Measurements from ENCODE around the gene SIL1.
"Not testable (repeated sequence)": the region's sequence is repeated elsewhere in the genome, so short reads cannot be mapped to it uniquely, and the experiment has no call there.

The SIL1 gene

GRCh38 chr5:139197710-139198669 lies at the start of gene SIL1:
Gene SIL1, minus strand, starts transcription at chr5:139198368. Its CDS starts 70,525 bp downstream, at chr5:139127843.
- peak; percentile 98 for DNase-seq

- DNase-seq = no peak
These were observed 48.2 kb upstream of the SIL1 start for GRCh38 chr5:139246394-139246793.

- DNase-seq = no peak
These were observed 47.6 kb upstream of the SIL1 start for GRCh38 chr5:139245637-139246339.

- DNase-seq = no peak
These were observed 45.3 kb upstream of the SIL1 start for GRCh38 chr5:139243425-139243970.

- no peak for DNase-seq
These were observed 43.0 kb upstream of the SIL1 start for GRCh38 chr5:139241139-139241538.

- no peak for DNase-seq
These were observed 38.3 kb upstream of the SIL1 start for GRCh38 chr5:139236479-139236878.

GRCh38 chr5:139232147-139232724 lies 34.1 kb upstream of the SIL1 start:
- peak; percentile 96 for DNase-seq

GRCh38 chr5:139228201-139228803 lies 30.1 kb upstream of the SIL1 start:
- DNase-seq = no peak

GRCh38 chr5:139226131-139226530 lies 28.0 kb upstream of the SIL1 start:
- DNase-seq = no peak

GRCh38 chr5:139223481-139223880 lies 25.3 kb upstream of the SIL1 start:
- no peak for DNase-seq

- DNase-seq = peak; percentile 96
These were observed 24.2 kb upstream of the SIL1 start for GRCh38 chr5:139222346-139222745.

- DNase-seq = not testable (repeated sequence)
These were observed 19.9 kb upstream of the SIL1 start for GRCh38 chr5:139218038-139218437.

GRCh38 chr5:139215107-139215975 lies 17.2 kb upstream of the SIL1 start:
- peak; percentile 100 for DNase-seq

- no peak for DNase-seq
These were observed 16.5 kb upstream of the SIL1 start for GRCh38 chr5:139214646-139215045.

GRCh38 chr5:139212906-139213305 lies 14.7 kb upstream of the SIL1 start:
- DNase-seq = peak; percentile 93

- no peak for DNase-seq
These were observed 14.3 kb upstream of the SIL1 start for GRCh38 chr5:139212486-139212885.

GRCh38 chr5:139210585-139210984 lies 12.4 kb upstream of the SIL1 start:
- DNase-seq = no peak

GRCh38 chr5:139207297-139208000 lies 9.3 kb upstream of the SIL1 start:
- DNase-seq = no peak

GRCh38 chr5:139205586-139205985 lies 7.4 kb upstream of the SIL1 start:
- DNase-seq = no peak

- no peak for DNase-seq
These were observed 7.0 kb upstream of the SIL1 start for GRCh38 chr5:139205124-139205523.

GRCh38 chr5:139204196-139204595 lies 6.0 kb upstream of the SIL1 start:
- no peak for DNase-seq

Data from NCI-H526 treated with DMSO at 0.1 percent for 48 hours (cell line).